ENCODE data around the gene CGNL1.

Gene CGNL1

DNA sequence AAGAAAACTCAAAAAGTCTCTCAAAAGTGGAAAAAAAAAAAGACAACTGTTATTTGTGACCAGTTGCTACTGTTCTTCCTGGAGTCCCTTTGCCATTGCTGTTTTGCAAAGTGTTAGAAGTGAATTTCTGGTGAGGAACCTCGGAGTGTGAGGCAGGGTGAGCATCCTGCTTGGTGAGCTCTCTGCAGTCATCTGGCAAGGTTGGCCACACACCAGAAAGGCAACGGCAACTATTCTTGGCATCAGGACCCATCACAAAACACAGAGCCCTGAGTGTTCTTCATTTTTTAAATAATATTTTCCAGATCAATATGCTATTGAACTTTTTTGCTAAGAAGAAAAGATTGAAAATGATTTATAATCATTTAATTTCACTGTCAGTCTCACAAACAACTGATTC lies 60.7 kb downstream of the CGNL1 start:
- H3K4me3 ChIP-seq (ENCODE audit: insufficient read depth, low read depth, low read length, poor library complexity, severe bottlenecking), result no peak overlapping the region
- no peaks in the 10 kb centered on the region for H3K27me3 ChIP-seq (replicated peaks; ENCODE audit: control insufficient read depth, insufficient read depth, low read length, poor library complexity, severe bottlenecking)
- H3K36me3 ChIP-seq (ENCODE audit: control insufficient read depth, insufficient read depth, low read length), result no peaks in the 10 kb centered on the region
- H3K4me1 ChIP-seq (ENCODE audit: control insufficient read depth, insufficient read depth, low read length, poor library complexity, severe bottlenecking), result no peaks in the 10 kb centered on the region
- H3K27ac ChIP-seq (ENCODE audit: insufficient read depth, low read length, poor library complexity, severe bottlenecking), result no peak overlapping the region
- no peak for DNase-seq
- H3K9me3 ChIP-seq (ENCODE audit: control insufficient read depth, low read length), result no peaks in the 10 kb centered on the region

DNA sequence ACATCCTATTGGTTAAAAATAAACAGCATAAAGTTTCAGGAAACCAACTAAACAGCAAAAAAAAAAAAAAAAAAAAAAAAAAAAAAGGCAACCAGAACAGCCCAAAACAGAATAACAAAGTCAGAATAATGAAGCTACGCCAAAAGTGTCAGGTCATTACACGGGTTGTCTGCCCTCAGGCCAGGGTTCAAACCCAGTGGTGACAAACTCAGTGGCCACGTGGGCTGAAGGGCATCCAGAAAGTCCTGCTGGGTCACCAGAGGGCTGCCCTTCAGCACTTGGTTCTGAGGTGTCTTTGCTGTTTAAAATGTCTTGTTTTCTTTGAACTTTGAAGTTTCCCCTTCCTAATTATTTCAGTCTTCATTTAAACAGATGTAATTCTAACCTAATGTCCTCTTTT lies 61.3 kb downstream of the CGNL1 start:
- no peak for DNase-seq
- no peaks in the 10 kb centered on the region for H3K9me3 ChIP-seq (ENCODE audit: control insufficient read depth, low read length)
- H3K4me1 ChIP-seq (ENCODE audit: control insufficient read depth, insufficient read depth, low read length, poor library complexity, severe bottlenecking), result no peaks in the 10 kb centered on the region
- H3K27me3 ChIP-seq (replicated peaks; ENCODE audit: control insufficient read depth, insufficient read depth, low read length, poor library complexity, severe bottlenecking), result no peaks in the 10 kb centered on the region
- no peaks in the 10 kb centered on the region for H3K36me3 ChIP-seq (ENCODE audit: control insufficient read depth, insufficient read depth, low read length)
- no peak overlapping the region for H3K4me3 ChIP-seq (ENCODE audit: insufficient read depth, low read depth, low read length, poor library complexity, severe bottlenecking)
- H3K27ac ChIP-seq (ENCODE audit: insufficient read depth, low read length, poor library complexity, severe bottlenecking), result no peak overlapping the region

DNA sequence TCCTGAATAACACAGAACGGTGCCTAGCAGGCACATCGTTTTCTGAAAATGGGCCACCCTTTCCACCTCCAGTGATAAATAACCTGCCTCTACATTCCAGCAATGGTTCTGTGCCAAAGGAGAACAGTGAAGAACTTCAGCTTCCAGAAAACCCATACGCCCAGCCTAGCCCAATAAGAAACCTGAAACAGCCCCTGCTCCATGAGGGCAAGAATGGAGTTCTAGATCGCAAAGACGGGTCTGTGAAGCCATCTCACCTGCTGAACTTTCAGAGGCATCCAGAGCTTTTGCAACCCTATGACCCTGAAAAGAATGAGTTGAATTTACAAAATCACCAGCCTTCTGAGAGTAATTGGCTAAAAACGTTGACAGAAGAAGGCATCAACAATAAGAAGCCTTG lies 61.9 kb downstream of the CGNL1 start:
- Histone ChIP-seq H3K4me3 (ENCODE audit: insufficient read depth, low read depth, low read length, poor library complexity, severe bottlenecking) (no peak overlapping the region), H3K27me3 (replicated peaks; ENCODE audit: control insufficient read depth, insufficient read depth, low read length, poor library complexity, severe bottlenecking) (no peaks in the 10 kb centered on the region), H3K9me3 (ENCODE audit: control insufficient read depth, low read length) (no peaks in the 10 kb centered on the region), H3K36me3 (ENCODE audit: control insufficient read depth, insufficient read depth, low read length) (no peaks in the 10 kb centered on the region), H3K4me1 (ENCODE audit: control insufficient read depth, insufficient read depth, low read length, poor library complexity, severe bottlenecking) (no peaks in the 10 kb centered on the region), H3K27ac (ENCODE audit: insufficient read depth, low read length, poor library complexity, severe bottlenecking) (no peak overlapping the region)
- DNase-seq, result no peak

DNA sequence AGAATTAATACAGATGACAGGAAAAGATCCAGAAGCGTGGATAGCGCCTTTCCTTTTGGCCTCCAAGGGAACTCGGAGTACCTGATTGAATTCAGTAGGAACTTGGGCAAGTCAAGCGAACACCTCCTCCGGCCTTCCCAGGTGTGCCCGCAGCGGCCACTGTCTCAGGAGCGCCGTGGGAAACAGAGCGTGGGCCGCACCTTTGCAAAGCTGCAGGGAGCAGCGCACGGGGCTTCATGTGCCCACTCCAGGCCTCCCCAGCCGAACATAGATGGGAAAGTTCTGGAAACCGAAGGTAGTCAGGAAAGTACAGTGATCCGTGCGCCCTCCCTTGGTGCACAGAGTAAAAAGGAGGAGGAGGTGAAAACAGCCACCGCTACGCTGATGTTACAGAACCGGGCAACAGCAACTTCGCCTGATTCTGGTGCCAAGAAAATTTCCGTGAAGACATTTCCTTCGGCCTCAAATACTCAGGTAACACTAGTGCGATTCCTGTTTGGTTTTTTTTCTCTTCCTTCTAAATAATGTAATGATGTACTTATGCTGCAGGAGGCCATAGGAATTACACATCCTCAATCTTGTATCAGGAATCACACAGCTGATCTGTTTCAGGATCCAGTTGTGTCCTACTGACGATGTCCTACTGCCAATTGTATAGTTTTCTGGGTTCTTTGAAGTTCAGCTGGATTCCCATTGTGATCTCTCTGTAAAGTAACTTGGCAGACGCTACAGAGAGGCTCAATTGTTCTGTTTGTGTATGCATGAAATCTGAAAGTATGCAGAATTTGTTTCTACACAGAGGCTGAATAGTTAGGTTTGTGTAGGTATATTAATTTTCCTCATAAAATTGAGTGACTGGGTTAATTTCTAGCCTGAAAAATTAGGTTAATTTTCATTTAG lies 63.1 kb downstream of the CGNL1 start:
- Histone ChIP-seq H3K36me3 (ENCODE audit: control insufficient read depth, insufficient read depth, low read length) (no peaks in the 10 kb centered on the region), H3K4me3 (ENCODE audit: insufficient read depth, low read depth, low read length, poor library complexity, severe bottlenecking) (no peak overlapping the region), H3K27ac (ENCODE audit: insufficient read depth, low read length, poor library complexity, severe bottlenecking) (no peak overlapping the region), H3K9me3 (ENCODE audit: control insufficient read depth, low read length) (no peaks in the 10 kb centered on the region), H3K27me3 (replicated peaks; ENCODE audit: control insufficient read depth, insufficient read depth, low read length, poor library complexity, severe bottlenecking) (no peaks in the 10 kb centered on the region), H3K4me1 (ENCODE audit: control insufficient read depth, insufficient read depth, low read length, poor library complexity, severe bottlenecking) (no peaks in the 10 kb centered on the region)
- DNase-seq, result no peak

GRCh38 chr15:57440167-57440566 lies 63.9 kb downstream of the CGNL1 start:
- Histone ChIP-seq H3K27ac (ENCODE audit: insufficient read depth, low read length, poor library complexity, severe bottlenecking) (no peak overlapping the region), H3K4me3 (ENCODE audit: insufficient read depth, low read depth, low read length, poor library complexity, severe bottlenecking) (no peak overlapping the region), H3K4me1 (ENCODE audit: control insufficient read depth, insufficient read depth, low read length, poor library complexity, severe bottlenecking) (no peaks in the 10 kb centered on the region), H3K36me3 (ENCODE audit: control insufficient read depth, insufficient read depth, low read length) (no peaks in the 10 kb centered on the region), H3K9me3 (ENCODE audit: control insufficient read depth, low read length) (no peaks in the 10 kb centered on the region), H3K27me3 (replicated peaks; ENCODE audit: control insufficient read depth, insufficient read depth, low read length, poor library complexity, severe bottlenecking) (no peaks in the 10 kb centered on the region)
- DNase-seq, result no peak

- Histone ChIP-seq H3K9me3 (ENCODE audit: control insufficient read depth, low read length) (no peaks in the 10 kb centered on the region), H3K36me3 (ENCODE audit: control insufficient read depth, insufficient read depth, low read length) (no peaks in the 10 kb centered on the region), H3K4me1 (ENCODE audit: control insufficient read depth, insufficient read depth, low read length, poor library complexity, severe bottlenecking) (no peaks in the 10 kb centered on the region), H3K27ac (ENCODE audit: insufficient read depth, low read length, poor library complexity, severe bottlenecking) (no peak overlapping the region), H3K4me3 (ENCODE audit: insufficient read depth, low read depth, low read length, poor library complexity, severe bottlenecking) (no peak overlapping the region), H3K27me3 (replicated peaks; ENCODE audit: control insufficient read depth, insufficient read depth, low read length, poor library complexity, severe bottlenecking) (no peaks in the 10 kb centered on the region)
- no peak for DNase-seq
Observed at GRCh38 chr15:57440799-57441198, 64.5 kb downstream of the CGNL1 start.

GRCh38 chr15:57442335-57442734 lies 66.0 kb downstream of the CGNL1 start:
- Histone ChIP-seq H3K9me3 (ENCODE audit: control insufficient read depth, low read length) (no peaks in the 10 kb centered on the region), H3K27ac (ENCODE audit: insufficient read depth, low read length, poor library complexity, severe bottlenecking) (no peak overlapping the region), H3K27me3 (replicated peaks; ENCODE audit: control insufficient read depth, insufficient read depth, low read length, poor library complexity, severe bottlenecking) (no peaks in the 10 kb centered on the region), H3K4me1 (ENCODE audit: control insufficient read depth, insufficient read depth, low read length, poor library complexity, severe bottlenecking) (no peaks in the 10 kb centered on the region), H3K4me3 (ENCODE audit: insufficient read depth, low read depth, low read length, poor library complexity, severe bottlenecking) (no peak overlapping the region), H3K36me3 (ENCODE audit: control insufficient read depth, insufficient read depth, low read length) (no peaks in the 10 kb centered on the region)
- DNase-seq, result no peak

DNA sequence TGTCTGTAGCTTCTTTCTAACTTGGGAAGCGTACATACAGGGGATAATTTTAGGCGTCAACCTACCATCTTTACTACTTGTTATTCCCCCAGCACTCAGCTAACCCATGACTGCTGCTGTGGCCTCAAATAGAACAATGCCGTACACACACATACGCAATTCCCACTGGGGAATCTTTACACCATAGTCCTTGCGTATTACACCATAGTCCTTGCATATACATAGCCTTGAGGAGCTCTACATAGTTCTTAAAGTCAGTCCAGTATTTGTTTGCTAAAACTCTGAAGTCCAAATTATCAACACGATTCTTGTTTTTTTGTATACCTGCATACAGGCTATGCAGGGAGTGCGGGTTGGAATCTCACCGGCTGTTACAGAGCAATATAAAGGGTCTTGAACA lies 67.2 kb downstream of the CGNL1 start:
- Histone ChIP-seq H3K27ac (ENCODE audit: insufficient read depth, low read length, poor library complexity, severe bottlenecking) (no peak overlapping the region), H3K4me3 (ENCODE audit: insufficient read depth, low read depth, low read length, poor library complexity, severe bottlenecking) (no peak overlapping the region), H3K9me3 (ENCODE audit: control insufficient read depth, low read length) (no peaks in the 10 kb centered on the region), H3K4me1 (ENCODE audit: control insufficient read depth, insufficient read depth, low read length, poor library complexity, severe bottlenecking) (no peaks in the 10 kb centered on the region), H3K36me3 (ENCODE audit: control insufficient read depth, insufficient read depth, low read length) (no peaks in the 10 kb centered on the region), H3K27me3 (replicated peaks; ENCODE audit: control insufficient read depth, insufficient read depth, low read length, poor library complexity, severe bottlenecking) (no peaks in the 10 kb centered on the region)
- no peak for DNase-seq

DNA sequence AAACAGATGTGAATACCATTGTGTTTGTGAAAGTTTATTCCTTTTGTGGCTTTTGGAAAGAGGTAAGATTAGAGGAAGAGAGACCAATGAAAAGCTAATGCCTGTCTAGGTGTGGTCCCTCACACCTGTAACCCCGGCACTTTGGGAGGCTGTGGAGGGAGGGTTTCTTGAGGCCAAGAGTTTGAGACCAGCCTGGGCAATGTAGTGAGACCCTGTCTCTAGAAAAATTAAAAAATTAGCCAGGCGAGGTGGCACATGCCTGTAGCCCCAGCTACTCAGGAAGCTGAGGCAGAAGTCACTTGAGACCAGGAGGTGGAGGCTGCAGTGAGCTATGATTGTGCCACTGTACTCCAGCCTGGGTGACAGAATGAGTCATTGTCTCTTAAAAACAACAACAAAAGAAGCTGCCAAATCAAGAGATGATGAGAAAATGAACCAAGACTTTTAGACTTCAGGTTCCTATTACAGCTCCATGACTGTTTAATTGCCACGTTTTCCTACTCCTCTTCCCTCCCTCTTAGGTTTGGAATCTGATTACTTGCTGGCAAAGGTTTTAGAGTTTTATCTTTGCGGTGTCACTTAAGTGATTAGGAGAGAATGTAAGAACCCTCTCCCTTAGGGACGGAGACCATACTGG lies 68.7 kb downstream of the CGNL1 start:
- Histone ChIP-seq H3K4me1 (ENCODE audit: control insufficient read depth, insufficient read depth, low read length, poor library complexity, severe bottlenecking) (no peaks in the 10 kb centered on the region), H3K27ac (ENCODE audit: insufficient read depth, low read length, poor library complexity, severe bottlenecking) (no peak overlapping the region), H3K36me3 (ENCODE audit: control insufficient read depth, insufficient read depth, low read length) (no peaks in the 10 kb centered on the region), H3K27me3 (replicated peaks; ENCODE audit: control insufficient read depth, insufficient read depth, low read length, poor library complexity, severe bottlenecking) (no peaks in the 10 kb centered on the region), H3K9me3 (ENCODE audit: control insufficient read depth, low read length) (no peaks in the 10 kb centered on the region), H3K4me3 (ENCODE audit: insufficient read depth, low read depth, low read length, poor library complexity, severe bottlenecking) (no peak overlapping the region)
- DNase-seq, result no peak

DNA sequence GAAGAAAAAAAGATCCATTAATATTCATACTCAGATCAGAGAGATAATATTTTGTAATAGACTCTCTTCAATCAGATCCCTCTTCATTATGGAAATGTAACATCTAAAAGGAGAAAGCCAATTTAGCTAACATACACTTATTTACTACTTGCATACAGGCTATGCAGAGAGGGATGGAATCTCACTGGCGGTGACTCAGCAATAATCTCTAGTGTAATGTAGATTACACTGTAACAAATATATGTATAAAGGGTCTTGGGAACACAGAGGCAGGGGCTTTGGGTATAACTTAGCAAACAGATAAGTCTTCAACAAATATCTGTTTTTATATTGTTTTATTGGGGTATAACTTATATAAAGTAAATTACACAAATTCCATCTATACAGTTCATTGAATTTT lies 69.6 kb downstream of the CGNL1 start:
- Histone ChIP-seq H3K4me3 (ENCODE audit: insufficient read depth, low read depth, low read length, poor library complexity, severe bottlenecking) (no peak overlapping the region), H3K9me3 (ENCODE audit: control insufficient read depth, low read length) (no peaks in the 10 kb centered on the region), H3K27ac (ENCODE audit: insufficient read depth, low read length, poor library complexity, severe bottlenecking) (no peak overlapping the region), H3K36me3 (ENCODE audit: control insufficient read depth, insufficient read depth, low read length) (no peaks in the 10 kb centered on the region), H3K4me1 (ENCODE audit: control insufficient read depth, insufficient read depth, low read length, poor library complexity, severe bottlenecking) (no peaks in the 10 kb centered on the region), H3K27me3 (replicated peaks; ENCODE audit: control insufficient read depth, insufficient read depth, low read length, poor library complexity, severe bottlenecking) (no peaks in the 10 kb centered on the region)
- no peak for DNase-seq

Measured in effector memory CD4-positive, alpha-beta T cell (primary cell).